HepG2 (cell line): Measurements from ENCODE around the gene MYOM1. TPM values are rescaled to one million over a fixed set of nuclear protein-coding genes. Genes with fewer than 3 reads are reported as not detected.
A peak's percentile ranks its signal among the peaks of the same experiment; 100 is the strongest.

Source experiments
- AHDC1 ChIP-seq: sonication (generic); formaldehyde crosslinking; IDR thresholded peaks from 2 replicates; pipeline ENCODE4 v1.5.1; 2020; ENCODE audit warnings: mild to moderate bottlenecking, missing genetic modification reagents, borderline replicate concordance
- MTA1 ChIP-seq: sonication (generic); formaldehyde crosslinking; IDR thresholded peaks from 2 replicates; pipeline ENCODE4 v1.4.0; 2020; ENCODE audit warnings: missing genetic modification reagents, mild to moderate bottlenecking, borderline replicate concordance
- MXD4 ChIP-seq: IDR thresholded peaks from 2 replicates; pipeline ENCODE4 v1.6.1; 2016; ENCODE audit warnings: mild to moderate bottlenecking, missing biosample characterization, missing genetic modification reagents
- NCOA1 ChIP-seq: sonication (generic); formaldehyde crosslinking; IDR thresholded peaks from 2 replicates; pipeline ENCODE4 v1.9.0; 2021; ENCODE audit warnings: missing genetic modification reagents
- PITX1 ChIP-seq: sonication (generic); formaldehyde crosslinking; IDR thresholded peaks from 2 replicates; pipeline ENCODE4 v1.5.1; 2020; ENCODE audit warnings: mild to moderate bottlenecking, missing genetic modification reagents
- RXRA ChIP-seq: sonication (generic); formaldehyde crosslinking; IDR thresholded peaks from 2 replicates; pipeline ENCODE4 v1.5.1; 2020; ENCODE audit warnings: missing genetic modification reagents
- SOX13 ChIP-seq, 3 experiments: fragments of 450-650 bp in 1 of 3; sonication (generic) in 1 of 3; formaldehyde crosslinking in 1 of 3; IDR thresholded peaks in 2 of 3; conservative IDR thresholded peaks in 1 of 3; 2 replicates each; pipeline versions ENCODE4 v1.5.0 to v1.6.1; 2016 to 2020; ENCODE audit warnings: antibody characterized with exemption in 1 of 3, mild to moderate bottlenecking in 1 of 3, missing compliant biosample characterization in 1 of 3, missing genetic modification reagents in 1 of 3, moderate library complexity in 1 of 3
- ZBTB2 ChIP-seq: sonication (generic); formaldehyde crosslinking; IDR thresholded peaks from 2 replicates; pipeline ENCODE4 v1.8.0; 2022; ENCODE audit warnings: low read depth, missing genetic modification reagents
- ZBTB8A ChIP-seq: sonication (generic); formaldehyde crosslinking; IDR thresholded peaks from 2 replicates; pipeline ENCODE4 v1.4.0; 2020; ENCODE audit warnings: mild to moderate bottlenecking, low read depth, missing genetic modification reagents, borderline replicate concordance
- ZNF142 ChIP-seq: sonication (generic); formaldehyde crosslinking; IDR thresholded peaks from 2 replicates; pipeline ENCODE4 v1.4.0; 2020; ENCODE audit warnings: missing genetic modification reagents
- ZNF20 ChIP-seq: sonication (generic); formaldehyde crosslinking; IDR thresholded peaks from 2 replicates; pipeline ENCODE4 v1.4.0; 2020; ENCODE audit warnings: mild to moderate bottlenecking, moderate library complexity, missing genetic modification reagents
- ZNF367 ChIP-seq: sonication (generic); formaldehyde crosslinking; IDR thresholded peaks from 2 replicates; pipeline ENCODE4 v1.4.0; 2020; ENCODE audit warnings: missing genetic modification reagents, borderline replicate concordance
- polyA plus RNA-seq, 8 experiments: library from polyadenylated mRNA; depleted of rRNA in 3 of 8; stranded (reverse) in 7 of 8; unstranded in 1 of 8; fragments of >200 nt; fragmentation: Illumina TruSeq in 4 of 8; extraction: Trizol in 4 of 8; gene quantifications; 2 replicates each; pipeline versions ENCODE4 v1.2.1 to v1.2.3, GENCODE V29; 2011 to 2016; ENCODE audit warnings: low read depth in 4 of 8, missing spikeins in 1 of 8, mixed read lengths in 1 of 8; ENCODE audit not compliant: insufficient read depth in 1 of 8
- total RNA-seq, 5 experiments: library from RNA; depleted of rRNA; stranded (reverse); fragments of >200 nt; fragmentation: Illumina TruSeq; extraction: Trizol; gene quantifications; 2 replicates each; pipeline ENCODE4 v1.2.3, GENCODE V29; 2016; ENCODE audit warnings: low read depth in 1 of 5
- TF ChIP-seq, protein P1 (sequence below): sonication (generic); formaldehyde crosslinking; IDR thresholded peaks from 2 replicates; pipeline ENCODE4 v1.8.0; 2022; ENCODE audit warnings: missing genetic modification reagents, mild to moderate bottlenecking, inconsistent platforms, borderline replicate concordance

Gene MYOM1
- total and polyA plus RNA-seq, 2 of the 13 experiments (the other 11 are each of a cell fraction or from before 2014, with no cell fraction given), result 0.46 to 0.98 TPM

DNA sequence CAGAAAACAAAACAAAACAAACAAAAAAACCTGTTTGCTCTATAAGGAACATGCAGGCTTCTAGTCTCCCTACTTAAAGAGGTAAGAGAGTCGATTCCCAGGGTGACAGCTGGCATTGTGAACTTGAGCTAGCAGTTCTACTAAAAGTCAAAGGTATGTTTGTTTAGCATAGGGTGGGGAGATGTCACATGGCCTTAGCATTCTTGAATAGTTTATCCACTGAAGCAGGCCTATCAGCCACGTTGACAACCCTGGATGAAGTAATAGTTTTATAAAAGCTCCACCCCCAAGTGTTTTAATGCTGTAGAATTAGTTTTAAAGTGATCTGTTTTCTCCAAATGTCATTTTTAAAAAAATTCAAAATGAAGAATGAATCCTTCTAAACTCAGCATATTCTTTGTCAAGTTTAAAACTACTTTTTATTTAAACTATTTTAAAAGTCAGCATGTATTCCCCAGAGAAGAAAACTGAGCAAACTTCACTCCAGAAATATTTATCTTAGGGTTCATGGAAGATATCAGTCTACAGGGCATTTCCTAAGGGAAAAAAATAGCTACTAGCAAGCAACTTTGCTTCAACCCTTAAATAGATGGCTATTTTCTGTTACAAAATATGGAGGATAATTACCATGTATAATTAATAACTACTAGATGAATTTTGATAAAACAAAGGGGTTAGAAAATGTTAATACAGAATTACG is 1.7 kb downstream of the MYOM1 start (continued):
- no peak for TF ChIP-seq ZBTB2 (CRISPR knock-in tag)
- no peak for TF ChIP-seq ZNF367 (CRISPR knock-in tag)
- TF ChIP-seq RXRA (CRISPR knock-in tag), result no peak; the same call in 1 of the 2 replicates
- peak; percentile 21; the same call in 1 of the 2 replicates for TF ChIP-seq MXD4 (CRISPR knock-in tag)
- no peak for TF ChIP-seq ZNF142 (CRISPR knock-in tag)
- TF ChIP-seq SOX13 (IDR thresholded peaks at IDR 0.05), result peak; percentile 52; the same call in 1 of the 2 replicates
- peak in 1 of 2 experiments; percentile 85; a peak in 2 of 4 replicates for TF ChIP-seq SOX13 (CRISPR knock-in tag; conservative IDR thresholded peaks at IDR 0.05 in 1 of 2, IDR thresholded peaks at IDR 0.05 in 1 of 2)
- no peak for TF ChIP-seq ZNF20 (CRISPR knock-in tag)
- no peak; the same call in 1 of the 2 replicates for TF ChIP-seq AHDC1 (CRISPR knock-in tag)
- TF ChIP-seq NCOA1 (CRISPR knock-in tag), result no peak
- TF ChIP-seq, protein P1, sequence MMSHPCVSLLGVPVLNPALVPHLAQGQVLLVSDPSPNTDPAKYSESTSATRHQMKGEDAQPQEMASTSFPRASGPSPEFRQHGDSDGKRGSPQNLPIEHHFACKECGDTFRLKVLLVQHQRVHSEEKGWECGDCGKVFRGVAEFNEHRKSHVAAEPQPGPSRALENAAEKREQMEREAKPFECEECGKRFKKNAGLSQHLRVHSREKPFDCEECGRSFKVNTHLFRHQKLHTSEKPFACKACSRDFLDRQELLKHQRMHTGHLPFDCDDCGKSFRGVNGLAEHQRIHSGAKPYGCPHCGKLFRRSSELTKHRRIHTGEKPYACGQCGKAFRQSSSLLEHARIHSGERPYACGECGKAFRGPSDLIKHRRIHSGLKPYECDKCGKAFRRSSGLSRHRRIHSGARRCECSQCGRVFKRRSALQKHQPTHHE (CRISPR knock-in tag), result no peak
- TF ChIP-seq ZBTB8A (CRISPR knock-in tag), result no peak
- TF ChIP-seq PITX1 (CRISPR knock-in tag), result no peak
- TF ChIP-seq MTA1 (CRISPR knock-in tag), result no peak
